ENCODE results near the gene SLC15A3.

DNA sequence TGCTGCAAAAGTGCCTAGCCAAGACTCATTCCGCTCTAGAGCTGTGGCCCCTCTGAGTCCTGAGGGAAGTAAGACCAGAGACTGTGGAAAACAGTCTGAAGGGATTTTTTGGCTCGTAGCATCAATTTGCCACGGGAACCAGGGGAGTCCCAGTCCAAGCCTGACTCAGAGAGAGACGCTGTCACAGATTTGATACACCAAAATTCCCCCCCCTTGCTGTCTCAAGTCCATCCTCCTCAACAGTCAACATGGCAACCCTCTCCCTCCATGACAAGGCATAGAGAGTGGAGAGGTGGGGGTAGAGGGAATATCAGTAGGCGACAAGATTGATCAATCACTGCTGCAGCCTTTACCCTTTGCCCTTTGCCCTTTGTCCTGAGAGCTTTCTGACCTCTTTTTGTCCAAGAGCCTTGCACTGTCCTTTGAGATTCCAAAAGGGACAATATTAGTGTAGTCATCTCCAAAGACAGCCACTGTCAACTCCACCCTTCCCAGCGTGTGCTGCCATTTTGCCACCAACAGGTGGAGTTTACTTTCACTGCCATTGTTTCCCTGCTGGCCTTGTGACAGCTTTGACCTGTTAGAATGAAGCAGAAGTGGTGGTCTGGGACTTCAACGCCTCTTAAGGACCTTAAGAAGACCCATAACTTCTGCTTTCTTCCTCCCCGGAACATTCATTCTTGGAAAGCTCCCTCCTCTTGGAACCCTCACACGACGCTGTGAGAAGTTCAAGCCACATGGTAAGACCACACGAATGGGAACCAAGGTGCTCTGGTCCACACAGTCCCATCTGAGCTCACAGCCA is 7.3 kb downstream of the SLC15A3 start:
- TF ChIP-seq CTCF (conservative IDR thresholded peaks at IDR 0.05): no peak
- TF ChIP-seq ZFX (IDR thresholded peaks at IDR 0.05): no peak

Measured in C4-2B (cell line).